NCI-H187 (cell line): Measurements from ENCODE around the gene BDNF.

Experiments used
- DNase-seq, 2 experiments: peaks; one replicate each; lab custom pipeline; 2025; lab: John Stamatoyannopoulos, UW

Gene BDNF

GRCh38 chr11:27705873-27706820 lies 5.9 kb upstream of the BDNF start:
- no peak for DNase-seq

GRCh38 chr11:27703481-27703880 lies 3.2 kb upstream of the BDNF start:
- no peak for DNase-seq

- no peak for DNase-seq
Measured at GRCh38 chr11:27702811-27703210, 2.6 kb upstream of the BDNF start.

GRCh38 chr11:27701355-27702105 lies 1.3 kb upstream of the BDNF start:
- DNase-seq: no peak

GRCh38 chr11:27699926-27700350 lies 317 bp downstream of the BDNF start:
- no peak for DNase-seq

- no peak for DNase-seq
Measured at GRCh38 chr11:27699242-27699925, 871 bp downstream of the BDNF start.

GRCh38 chr11:27698872-27699241 lies 1.4 kb downstream of the BDNF start:
- DNase-seq: peak; percentile 46 to 65

- no peak for DNase-seq
Measured at GRCh38 chr11:27697679-27698275, 2.5 kb downstream of the BDNF start.

- DNase-seq: no peak
Measured at GRCh38 chr11:27696961-27697360, 3.3 kb downstream of the BDNF start.

- DNase-seq: no peak
Measured at GRCh38 chr11:27696115-27696514, 4.1 kb downstream of the BDNF start.

- DNase-seq: no peak
Measured at GRCh38 chr11:27694992-27695391, 5.3 kb downstream of the BDNF start.

GRCh38 chr11:27693398-27693797 lies 6.9 kb downstream of the BDNF start:
- no peak for DNase-seq

GRCh38 chr11:27692781-27693180 lies 7.5 kb downstream of the BDNF start:
- DNase-seq: no peak

GRCh38 chr11:27688076-27688475 lies 12.2 kb downstream of the BDNF start:
- no peak for DNase-seq

- no peak for DNase-seq
Measured at GRCh38 chr11:27681664-27682063, 18.6 kb downstream of the BDNF start.

GRCh38 chr11:27679136-27680015 lies 20.9 kb downstream of the BDNF start:
- DNase-seq: no peak

- no peak for DNase-seq
Measured at GRCh38 chr11:27678242-27678641, 22.0 kb downstream of the BDNF start.

GRCh38 chr11:27677108-27677507 lies 23.1 kb downstream of the BDNF start:
- no peak for DNase-seq

- DNase-seq: peak; percentile 47 to 77
Measured at GRCh38 chr11:27673979-27674663, 26.1 kb downstream of the BDNF start.

GRCh38 chr11:27672836-27673464 lies 27.3 kb downstream of the BDNF start:
- peak in 1 of 2 experiments; percentile 33 for DNase-seq
